GM12891 (cell line): ENCODE measurements around the gene EHMT1.

Experiments
- PAX5 ChIP-seq: IDR thresholded peaks from 2 replicates; pipeline ENCODE4 v1.6.1; 2011; ENCODE audit warnings: low read length, moderate library complexity, mild to moderate bottlenecking; ENCODE audit not compliant: insufficient read depth, severe bottlenecking
- POLR2A ChIP-seq: IDR thresholded peaks from 2 replicates; pipeline ENCODE4 v1.6.1; 2011; ENCODE audit warnings: low read depth, low read length, control low read depth

- TF ChIP-seq POLR2A: no peak
- TF ChIP-seq PAX5: no peak
Observed at GRCh38 chr9:137642892-137643291, 24.1 kb downstream of the EHMT1 start.
